ENCODE results near the gene BANP.
"Not testable (repeated sequence)": the region's sequence is repeated elsewhere in the genome, so short reads cannot be mapped to it uniquely, and the experiment has no call there.

DNA sequence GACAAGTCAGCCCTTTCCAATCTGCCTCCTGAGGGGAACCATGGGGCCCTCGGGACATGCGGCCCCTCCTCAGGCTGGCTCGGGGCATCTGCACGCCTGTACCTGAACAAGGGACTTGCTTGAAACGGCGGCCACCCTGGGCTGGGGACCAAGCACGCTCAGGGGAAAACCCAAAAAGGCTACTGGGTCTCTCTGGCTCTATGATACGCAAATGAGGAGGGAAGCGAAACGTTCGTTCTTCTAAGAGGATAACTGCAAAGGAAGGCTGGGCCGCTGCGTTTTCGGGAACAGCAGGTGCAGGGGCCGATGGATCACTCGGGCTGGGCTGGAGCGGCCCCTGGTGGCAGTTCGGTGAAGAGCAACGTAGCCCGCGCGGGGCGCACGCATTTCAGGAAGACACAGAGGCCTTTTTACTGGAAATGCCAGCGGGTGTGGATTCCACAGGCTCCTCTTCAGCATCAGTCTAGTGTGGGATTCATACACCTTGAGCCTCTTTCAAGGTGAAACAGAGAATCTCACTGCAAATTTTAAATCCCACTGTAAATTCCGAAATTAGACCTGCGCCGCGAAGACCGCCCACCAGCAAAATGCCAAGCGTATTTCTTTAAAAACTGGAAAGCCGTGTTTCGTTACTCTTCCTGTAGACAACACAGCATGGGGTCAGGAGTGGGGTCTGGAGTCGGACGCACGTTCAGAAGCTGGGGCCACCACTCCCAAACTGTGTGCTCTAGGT is 41.9 kb upstream of the BANP start:
- TF ChIP-seq POLR2A (IDR thresholded peaks at IDR 0.05) = not testable (repeated sequence)
- TF ChIP-seq, protein P1, sequence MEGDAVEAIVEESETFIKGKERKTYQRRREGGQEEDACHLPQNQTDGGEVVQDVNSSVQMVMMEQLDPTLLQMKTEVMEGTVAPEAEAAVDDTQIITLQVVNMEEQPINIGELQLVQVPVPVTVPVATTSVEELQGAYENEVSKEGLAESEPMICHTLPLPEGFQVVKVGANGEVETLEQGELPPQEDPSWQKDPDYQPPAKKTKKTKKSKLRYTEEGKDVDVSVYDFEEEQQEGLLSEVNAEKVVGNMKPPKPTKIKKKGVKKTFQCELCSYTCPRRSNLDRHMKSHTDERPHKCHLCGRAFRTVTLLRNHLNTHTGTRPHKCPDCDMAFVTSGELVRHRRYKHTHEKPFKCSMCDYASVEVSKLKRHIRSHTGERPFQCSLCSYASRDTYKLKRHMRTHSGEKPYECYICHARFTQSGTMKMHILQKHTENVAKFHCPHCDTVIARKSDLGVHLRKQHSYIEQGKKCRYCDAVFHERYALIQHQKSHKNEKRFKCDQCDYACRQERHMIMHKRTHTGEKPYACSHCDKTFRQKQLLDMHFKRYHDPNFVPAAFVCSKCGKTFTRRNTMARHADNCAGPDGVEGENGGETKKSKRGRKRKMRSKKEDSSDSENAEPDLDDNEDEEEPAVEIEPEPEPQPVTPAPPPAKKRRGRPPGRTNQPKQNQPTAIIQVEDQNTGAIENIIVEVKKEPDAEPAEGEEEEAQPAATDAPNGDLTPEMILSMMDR (IDR thresholded peaks at IDR 0.05) = peak; percentile 67 to 87 (median 85)
